ENCODE measurements around the gene KLC1. TPM values are rescaled to one million over a fixed set of nuclear protein-coding genes. Genes with fewer than 3 reads are reported as not detected.

Gene KLC1
- total RNA-seq, 1 donor, result 237 TPM

DNA sequence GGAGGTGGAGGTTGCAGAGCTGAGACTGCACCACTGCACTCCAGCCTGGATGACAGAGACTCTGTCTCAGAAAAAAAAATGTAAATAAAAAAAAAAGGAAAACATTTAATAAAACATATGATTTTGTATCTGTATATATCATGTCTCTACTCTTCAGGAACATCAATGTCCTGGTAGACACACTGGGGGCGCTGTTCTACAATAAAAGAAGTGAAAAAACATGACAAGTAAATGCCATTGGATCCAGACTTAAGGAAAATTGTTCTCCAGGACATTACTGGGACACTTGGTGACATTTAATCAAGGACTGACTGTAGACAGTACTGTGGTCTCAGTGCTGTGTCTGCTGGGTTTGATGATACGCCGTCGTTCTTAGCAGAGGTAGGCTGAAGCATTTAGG lies 15.5 kb upstream of the KLC1 start:
- no peak overlapping the region for H3K4me3 ChIP-seq (ENCODE audit: low read depth, low read length)
- DNase-seq (ENCODE audit: low read depth), result peak; percentile 26
- TF ChIP-seq, protein P1, sequence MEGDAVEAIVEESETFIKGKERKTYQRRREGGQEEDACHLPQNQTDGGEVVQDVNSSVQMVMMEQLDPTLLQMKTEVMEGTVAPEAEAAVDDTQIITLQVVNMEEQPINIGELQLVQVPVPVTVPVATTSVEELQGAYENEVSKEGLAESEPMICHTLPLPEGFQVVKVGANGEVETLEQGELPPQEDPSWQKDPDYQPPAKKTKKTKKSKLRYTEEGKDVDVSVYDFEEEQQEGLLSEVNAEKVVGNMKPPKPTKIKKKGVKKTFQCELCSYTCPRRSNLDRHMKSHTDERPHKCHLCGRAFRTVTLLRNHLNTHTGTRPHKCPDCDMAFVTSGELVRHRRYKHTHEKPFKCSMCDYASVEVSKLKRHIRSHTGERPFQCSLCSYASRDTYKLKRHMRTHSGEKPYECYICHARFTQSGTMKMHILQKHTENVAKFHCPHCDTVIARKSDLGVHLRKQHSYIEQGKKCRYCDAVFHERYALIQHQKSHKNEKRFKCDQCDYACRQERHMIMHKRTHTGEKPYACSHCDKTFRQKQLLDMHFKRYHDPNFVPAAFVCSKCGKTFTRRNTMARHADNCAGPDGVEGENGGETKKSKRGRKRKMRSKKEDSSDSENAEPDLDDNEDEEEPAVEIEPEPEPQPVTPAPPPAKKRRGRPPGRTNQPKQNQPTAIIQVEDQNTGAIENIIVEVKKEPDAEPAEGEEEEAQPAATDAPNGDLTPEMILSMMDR (IDR thresholded peaks at IDR 0.05; ENCODE audit: insufficient read depth, low read depth, low read length), result peak; percentile 36

DNA sequence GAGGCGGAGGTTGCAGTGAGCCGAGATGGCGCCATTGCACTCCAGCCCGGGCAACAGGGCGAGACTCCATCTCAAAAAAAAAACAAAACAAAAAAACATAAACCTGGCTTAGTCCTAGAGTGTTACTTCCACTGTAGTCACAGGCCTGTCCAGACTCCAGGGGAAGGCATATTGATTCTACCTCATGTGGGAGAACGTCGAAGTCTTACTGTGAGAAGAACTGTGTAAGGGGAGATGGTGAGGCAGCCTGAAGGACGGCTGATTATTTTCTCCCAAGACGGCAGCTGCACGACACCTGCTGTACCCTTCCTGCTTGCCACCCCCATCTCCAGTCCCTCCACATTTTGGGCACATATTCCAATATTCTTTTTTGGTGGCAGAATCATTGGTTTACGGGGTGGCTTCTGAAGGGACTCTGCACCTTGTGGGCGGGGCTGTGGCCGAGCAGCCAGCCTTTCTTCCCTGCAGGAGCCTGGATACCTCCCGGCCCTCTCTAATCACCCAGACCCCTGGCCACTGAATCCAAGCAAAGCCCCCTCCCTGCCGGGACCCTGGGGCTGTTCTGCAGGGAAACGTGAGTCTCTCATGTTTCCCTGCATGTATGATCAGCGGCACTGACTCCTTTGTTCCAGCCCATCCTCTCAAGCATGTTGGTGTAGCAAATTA lies 12.2 kb upstream of the KLC1 start:
- no peak overlapping the region for H3K4me3 ChIP-seq (ENCODE audit: low read depth, low read length)
- TF ChIP-seq, protein P1 (IDR thresholded peaks at IDR 0.05; ENCODE audit: insufficient read depth, low read depth, low read length), result no peak
- DNase-seq (ENCODE audit: low read depth), result no peak

DNA sequence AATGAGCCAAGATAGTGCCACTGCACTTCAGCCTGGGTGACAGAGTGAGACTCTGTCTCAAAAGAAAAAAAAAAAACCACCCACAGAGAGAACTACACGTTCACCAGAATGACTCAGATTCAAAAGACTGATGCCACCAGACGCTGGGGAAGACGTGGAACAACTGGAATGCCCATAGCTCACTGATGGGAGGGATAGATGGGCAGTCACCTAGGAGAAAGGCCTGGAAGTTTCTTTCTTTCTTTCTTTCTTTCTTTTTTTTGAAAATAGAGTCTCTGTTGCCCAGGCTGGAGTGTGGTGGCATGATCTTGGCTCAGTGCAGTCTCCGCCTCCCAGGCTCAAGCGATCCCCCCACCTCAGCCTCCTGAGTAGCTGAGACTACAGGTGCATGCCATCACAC lies 10.0 kb upstream of the KLC1 start:
- TF ChIP-seq, protein P1 (IDR thresholded peaks at IDR 0.05; ENCODE audit: insufficient read depth, low read depth, low read length), result no peak
- no peak overlapping the region for H3K4me3 ChIP-seq (ENCODE audit: low read depth, low read length)
- DNase-seq (ENCODE audit: low read depth), result no peak

DNA sequence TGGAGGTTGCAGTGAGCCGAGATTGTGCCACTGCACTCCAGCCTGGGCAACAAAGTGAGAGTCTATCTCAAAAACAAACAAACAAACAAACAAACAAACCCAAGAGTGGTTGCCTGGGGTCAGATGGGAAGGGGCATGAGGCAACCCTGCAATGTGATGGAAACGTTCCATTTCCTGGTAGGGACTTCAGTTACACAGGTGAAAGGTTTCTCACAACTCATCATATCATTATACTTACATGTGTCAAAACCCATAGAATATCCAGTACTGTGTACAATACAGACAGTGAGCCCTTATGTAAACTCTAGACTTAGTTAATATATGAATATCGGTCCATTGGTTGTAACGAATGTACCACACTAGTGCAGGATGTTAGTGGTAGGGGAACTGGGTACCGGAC lies 7.2 kb upstream of the KLC1 start:
- no peak for DNase-seq (ENCODE audit: low read depth)
- no peak overlapping the region for H3K4me3 ChIP-seq (ENCODE audit: low read depth, low read length)
- TF ChIP-seq, protein P1 (IDR thresholded peaks at IDR 0.05; ENCODE audit: insufficient read depth, low read depth, low read length), result no peak

DNA sequence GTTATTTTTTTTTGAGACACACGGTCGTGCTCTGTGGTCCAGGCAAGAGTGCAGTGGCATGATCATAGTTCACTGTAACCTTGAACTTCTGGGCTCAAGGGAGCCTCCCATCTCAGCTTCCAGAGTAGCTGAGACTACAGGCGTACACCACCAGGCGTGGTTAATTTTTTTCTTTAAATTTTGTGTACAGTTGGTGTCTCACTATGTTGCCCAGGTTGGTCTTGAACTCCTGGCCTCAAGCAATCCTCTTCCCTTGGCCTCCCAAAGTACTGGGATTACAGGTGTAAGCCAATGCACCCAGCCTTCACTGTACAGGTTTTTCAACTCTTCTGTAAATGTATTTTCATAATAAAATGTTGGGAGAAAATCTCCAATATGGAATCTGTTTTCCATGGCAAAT lies 5.7 kb upstream of the KLC1 start:
- DNase-seq (ENCODE audit: low read depth), result no peak
- H3K4me3 ChIP-seq (ENCODE audit: low read depth, low read length), result no peak overlapping the region
- TF ChIP-seq, protein P1 (IDR thresholded peaks at IDR 0.05; ENCODE audit: insufficient read depth, low read depth, low read length), result no peak

DNA sequence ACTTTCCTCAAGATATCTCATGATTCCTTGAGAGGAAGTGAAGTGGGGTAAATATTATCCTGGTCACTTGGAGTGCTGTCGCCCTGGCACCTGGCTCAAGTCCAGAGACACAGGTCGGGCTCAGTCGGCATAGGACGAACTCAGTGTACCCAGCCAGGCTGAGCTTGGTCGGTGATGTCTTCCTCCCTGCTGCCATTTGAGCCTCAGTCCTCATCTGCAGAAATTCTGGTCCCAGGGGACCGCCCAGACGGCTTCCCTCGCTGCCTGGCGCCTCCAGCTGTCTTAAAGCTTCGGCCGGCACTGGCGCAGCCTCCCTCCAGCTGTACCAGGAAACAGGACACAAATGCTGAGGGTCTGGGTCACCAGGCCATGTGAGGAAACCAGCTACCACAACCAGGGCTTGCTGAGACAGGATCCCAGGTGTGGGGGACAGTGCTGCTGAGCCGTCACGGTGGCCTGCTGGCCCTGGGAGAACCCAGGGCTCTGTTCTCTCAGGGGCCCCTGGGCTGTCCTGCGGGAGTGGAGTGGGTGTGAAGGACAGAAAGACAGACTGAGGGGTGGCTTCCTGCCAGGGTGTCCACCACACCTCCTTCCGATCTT lies 5.0 kb upstream of the KLC1 start:
- TF ChIP-seq, protein P1 (IDR thresholded peaks at IDR 0.05; ENCODE audit: insufficient read depth, low read depth, low read length), result no peak

More for the DNA sequence above, 5.0 kb upstream of the KLC1 start:
- DNase-seq (ENCODE audit: low read depth), result peak; percentile 16
- no peak overlapping the region for H3K4me3 ChIP-seq (ENCODE audit: low read depth, low read length)
